ENCODE data around the gene IGF1R.
A peak's percentile ranks its signal among the peaks of the same experiment; 100 is the strongest.

IGF1R gene

DNA sequence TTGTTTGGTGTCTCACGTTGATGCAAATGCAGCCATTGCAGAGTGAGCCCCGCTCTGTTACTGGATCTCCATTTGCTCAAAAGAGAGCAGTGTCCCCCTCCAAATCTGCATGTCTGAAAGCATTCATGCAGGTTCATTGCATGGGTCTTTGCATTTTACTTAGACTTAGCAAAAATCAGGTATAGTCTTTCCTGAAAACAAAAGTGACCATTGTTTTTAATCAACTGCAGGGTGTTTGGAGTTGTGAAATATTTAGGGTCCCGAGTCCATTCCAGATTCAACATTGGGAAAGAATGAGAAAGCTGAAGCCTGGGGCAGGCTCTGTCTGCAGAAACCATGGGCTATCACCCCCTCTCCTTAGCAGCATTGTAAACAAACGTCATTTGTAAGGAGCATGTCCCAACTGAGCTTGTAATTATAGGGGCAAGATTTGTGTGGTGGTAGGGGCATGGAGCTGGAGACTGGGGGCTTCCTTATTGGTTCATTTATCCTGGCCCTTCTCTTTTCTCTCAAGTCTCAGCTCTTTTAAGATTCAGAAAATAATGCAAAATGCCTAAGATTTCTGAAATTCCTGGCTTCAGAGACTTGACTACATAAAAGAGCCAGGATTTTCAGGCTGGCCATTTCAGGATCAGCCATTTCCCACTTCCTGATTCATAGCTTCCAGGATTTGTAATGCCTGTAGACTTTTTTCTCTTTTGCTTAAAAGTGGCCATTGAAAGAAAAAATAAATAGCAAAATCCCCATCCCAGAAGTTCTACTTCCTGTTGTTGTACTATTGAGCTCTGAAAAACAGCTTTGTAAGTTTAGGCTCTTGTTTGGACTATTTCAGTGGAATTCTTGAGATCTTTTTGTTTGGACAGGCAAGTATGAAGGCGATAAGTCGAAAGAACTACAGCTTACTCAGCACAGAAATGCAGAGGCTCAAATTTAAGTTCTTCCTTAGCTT is 23.0 kb downstream of the IGF1R start:
- DNase-seq (ENCODE audit: low spot score), result peak; percentile 36

DNA sequence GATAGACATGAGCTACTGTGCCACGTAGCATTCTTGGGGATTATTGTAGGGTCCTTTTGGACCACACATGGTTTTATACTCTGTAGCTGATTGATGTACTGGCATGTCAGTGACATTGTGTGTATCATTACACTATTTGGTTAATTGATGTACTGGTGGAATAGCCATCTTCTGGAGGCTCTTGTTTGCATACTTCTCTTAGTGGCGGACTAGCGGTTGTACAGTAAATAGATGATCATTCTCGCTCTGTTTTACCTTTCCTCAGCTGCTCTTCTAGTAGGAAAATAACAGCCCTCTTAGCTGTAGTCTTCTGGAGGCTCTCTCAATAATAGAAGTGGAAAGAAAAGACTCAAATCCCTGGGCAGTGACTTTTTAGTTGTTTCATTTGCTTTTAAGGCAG is 24.8 kb downstream of the IGF1R start:
- no peak for DNase-seq (ENCODE audit: low spot score)

DNA sequence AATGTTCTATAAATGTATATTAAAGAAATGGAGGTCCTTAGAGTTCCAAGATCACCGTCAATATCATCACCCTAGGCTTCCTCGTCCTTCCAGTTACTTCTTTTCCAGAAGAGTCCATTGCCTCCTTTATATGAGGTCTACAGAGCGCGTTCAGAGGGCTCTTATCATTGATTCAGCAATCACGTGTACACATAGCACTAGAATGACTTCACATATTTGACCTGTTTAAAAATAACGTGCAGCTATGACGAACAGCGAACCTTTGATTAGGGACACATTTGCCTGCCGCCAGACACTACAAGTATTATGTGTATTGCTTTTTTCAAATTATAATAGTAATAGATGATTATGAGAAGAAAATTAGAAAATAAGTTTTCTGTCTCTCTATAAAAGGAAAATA is 26.0 kb downstream of the IGF1R start:
- no peak for DNase-seq (ENCODE audit: low spot score)

DNA sequence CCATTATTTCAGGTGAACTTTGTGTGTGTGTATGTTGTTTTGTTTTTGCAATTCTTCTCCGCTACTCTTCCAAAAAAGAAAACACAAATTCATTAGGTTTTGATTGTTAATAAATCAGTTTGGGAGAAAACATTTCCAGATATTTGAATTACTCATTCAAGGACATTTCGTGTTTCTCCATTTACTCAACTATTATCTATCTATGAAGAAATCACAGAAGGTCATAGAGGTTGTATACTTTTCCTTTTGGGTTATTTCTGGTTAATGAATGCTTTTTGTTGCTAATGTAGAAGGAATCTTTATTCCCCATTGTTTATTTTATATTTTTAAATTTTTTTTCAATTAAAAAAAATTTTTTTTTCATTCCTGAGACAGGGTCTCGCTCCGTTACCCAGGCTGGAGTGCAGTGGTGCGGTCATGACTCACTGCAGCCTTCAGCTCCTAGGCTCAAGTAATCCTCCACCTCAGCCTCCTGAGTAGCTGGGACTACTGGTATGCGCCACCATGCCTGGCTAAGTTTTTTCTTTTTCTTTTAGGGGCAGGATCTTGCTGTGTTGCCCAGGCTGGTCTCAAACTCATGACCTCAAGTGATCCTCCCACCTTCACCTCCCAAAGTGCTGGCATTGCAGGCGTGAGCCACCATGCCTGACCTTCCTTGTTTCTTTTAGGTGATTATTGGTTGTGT is 28.4 kb downstream of the IGF1R start:
- DNase-seq (ENCODE audit: low spot score), result no peak

DNA sequence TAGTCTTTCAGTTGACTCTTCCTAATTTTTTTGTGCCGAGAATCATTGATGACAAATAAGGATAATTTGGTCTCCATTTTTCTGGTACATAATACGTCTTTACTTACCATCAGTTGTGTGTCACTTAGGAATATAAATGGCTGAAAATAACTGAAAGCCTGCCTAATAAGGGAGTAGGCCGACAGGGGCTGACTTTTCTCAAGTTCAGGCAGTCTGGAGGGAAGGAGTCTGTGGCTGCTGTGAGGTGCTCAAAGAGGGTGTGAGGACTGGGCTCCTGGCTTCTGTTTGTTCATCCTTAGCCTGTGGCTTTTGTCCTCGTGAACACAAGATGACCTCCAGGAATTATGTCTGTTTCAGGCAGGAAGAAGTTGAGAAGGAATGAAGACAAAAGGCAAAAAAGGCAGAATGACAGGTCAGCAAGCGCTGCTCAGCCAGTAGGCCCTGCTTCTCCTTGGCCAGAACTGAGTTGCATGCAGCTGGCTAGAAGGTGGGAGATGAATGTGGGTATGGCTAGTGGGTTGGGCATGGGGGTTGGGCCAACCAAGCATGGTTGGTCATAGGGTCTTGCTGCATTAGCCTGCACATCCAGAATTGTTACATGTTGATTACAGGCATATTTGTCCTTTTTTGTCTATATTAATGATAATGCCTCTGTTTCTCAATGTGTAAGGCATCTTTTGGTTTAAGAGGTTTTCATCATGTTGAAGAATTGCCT is 29.2 kb downstream of the IGF1R start:
- DNase-seq (ENCODE audit: low spot score), result no peak

DNA sequence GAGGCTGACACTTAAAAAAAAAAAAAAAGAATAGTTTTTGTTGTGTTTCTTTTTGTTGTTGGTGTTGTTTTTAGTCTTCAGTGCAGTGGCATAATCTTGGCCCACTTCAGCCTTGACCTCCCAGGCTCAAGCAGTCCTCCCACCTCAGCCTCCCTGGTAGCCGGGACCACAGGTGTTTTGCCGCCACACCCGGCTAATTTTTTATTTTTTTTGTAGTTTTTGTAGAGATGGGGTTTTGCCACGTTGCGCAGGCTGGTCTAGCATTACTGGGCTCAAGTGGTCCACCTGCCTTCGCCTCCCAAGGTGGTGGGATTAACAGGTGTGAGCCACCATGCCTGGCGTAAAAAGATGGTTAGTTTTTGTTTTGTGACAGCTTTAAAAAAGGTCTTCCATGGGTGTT is 30.1 kb downstream of the IGF1R start:
- no peak for DNase-seq (ENCODE audit: low spot score)

DNA sequence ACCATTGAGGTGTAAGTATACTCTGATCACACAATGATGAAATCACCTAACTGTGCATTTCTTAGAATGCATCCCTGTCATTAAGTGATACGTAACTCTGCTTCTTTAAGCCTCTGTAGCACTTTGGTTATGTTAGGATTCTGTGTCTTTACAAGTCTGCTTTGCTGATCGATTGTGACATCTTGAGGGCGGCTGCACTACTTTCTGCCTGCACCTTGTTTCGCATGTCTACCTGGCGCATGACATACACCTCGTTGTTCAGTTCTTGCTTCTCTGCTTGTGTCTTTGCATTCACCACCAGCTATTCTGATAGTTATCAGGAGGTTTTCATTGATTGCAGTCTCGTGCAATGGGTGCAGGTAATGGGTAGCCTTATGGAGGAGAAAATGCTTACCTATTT is 32.7 kb downstream of the IGF1R start:
- no peak for DNase-seq (ENCODE audit: low spot score)

DNA sequence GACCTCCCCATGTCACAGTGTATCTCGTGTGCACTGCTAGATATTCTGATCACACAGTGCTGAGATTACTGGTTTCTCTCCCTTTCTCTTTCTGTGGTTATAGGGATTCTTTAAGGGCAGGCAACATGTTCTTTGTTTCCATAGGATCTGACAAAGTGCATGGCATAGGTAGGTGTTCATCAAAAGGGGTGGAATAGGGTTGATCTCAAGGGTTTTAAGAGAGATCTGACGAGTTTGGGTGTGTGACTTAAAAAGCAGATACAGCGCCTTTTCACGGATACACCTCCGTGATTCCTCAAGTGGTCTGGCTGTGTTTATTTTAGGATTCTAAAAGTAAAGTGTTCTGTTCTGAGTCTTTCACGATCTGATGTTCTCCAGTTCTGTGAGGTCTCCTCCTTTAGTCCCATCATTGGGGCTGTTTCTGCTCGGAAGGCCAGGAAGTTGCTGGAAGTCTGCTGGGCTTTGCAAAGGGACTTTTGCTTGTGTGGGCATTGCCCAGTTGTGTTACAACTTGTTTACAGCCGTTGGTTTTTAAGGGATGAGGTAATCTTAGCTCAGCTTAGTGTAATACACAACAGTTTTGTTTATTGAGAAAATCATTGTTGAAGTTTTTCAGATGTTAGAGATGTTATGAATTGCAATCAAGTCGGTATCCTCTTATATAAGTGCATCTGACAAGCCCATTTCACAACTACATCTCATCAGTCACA is 34.8 kb downstream of the IGF1R start:
- peak; percentile 20 for DNase-seq (ENCODE audit: low spot score)

DNA sequence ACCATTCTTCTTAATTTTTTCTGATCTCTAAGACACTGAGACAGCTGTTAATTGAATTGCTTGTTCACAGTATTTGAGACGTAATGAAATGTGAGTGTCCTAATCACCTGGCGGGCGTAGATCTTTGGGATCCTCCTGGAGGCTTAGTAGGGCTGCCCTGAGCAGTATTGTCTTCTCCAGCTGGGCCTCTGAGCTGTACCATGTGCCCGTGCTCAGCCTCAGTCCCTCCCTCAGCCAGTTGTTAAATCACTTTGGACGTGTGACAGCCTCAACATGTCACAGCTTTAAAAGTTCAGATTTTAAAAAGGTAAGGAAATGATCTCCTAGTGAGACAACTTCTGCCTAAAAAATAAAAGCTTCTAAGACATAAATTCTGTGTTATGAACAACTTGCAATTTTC is 35.5 kb downstream of the IGF1R start:
- no peak for DNase-seq (ENCODE audit: low spot score)

DNA sequence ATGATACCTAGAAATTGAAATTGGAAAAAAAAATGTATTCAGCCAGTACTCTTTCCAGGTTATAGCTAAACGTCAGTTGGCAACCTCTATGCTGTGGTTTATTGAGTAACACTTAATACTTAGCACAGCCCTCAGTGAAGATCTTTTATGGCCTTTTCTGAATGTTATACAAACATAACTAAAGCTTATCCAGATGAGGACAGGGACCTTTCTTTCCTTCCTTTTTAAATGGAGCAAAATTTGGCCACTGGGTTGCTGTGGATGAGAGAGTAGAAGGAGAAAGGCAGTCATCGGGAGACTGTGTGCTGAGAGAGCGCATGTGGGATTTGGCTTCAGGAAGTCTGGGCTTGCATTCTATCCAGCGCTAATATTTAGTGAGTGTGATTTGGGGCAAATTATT is 36.1 kb downstream of the IGF1R start:
- peak; percentile 36 for DNase-seq (ENCODE audit: low spot score)

DNA sequence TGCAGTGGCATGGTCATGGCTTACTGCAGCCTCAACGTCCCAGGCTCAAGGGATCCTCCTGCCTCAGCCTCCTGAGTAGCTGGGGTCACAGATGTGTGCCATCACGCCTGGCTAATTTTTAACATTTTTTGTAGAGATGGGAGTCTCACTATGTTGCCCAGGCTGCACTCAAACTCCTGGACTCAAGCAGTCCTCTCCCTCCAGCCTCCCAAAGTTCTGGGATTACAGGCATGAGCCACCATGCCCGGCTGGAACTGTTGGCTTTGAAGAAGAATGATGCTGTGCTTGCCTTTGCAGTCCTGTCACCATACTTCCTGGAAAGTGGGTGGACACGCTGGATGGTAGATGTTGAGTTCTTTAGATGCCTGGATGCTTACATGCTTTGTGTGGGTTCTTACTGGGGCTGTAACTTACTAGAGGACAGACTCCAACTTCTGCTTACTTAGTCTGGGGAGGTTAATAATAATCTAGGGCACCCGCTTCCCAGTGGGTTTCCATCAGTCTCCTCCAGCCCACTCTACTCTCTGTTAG is 36.7 kb downstream of the IGF1R start:
- no peak for DNase-seq (ENCODE audit: low spot score)

DNA sequence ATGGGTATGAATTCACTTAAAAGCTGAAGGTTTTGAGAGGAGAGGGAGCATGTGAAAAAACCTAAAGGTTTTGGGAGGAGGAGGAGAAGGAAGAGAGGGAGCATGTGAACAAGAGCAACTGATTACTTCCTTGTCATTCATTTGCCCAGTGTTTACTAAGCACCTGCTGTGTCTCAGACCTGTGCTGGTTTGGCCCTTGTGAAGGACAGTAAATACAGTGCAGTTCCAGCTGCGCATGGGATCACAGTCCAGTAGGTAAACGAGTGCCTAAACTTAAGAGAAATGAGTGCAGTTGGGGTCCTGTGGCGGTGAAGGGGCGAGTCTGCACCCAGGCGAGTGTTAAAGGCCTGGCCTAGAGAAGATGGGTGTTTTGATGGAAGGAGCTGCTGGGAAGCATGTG is 38.6 kb downstream of the IGF1R start:
- no peak for DNase-seq (ENCODE audit: low spot score)

DNA sequence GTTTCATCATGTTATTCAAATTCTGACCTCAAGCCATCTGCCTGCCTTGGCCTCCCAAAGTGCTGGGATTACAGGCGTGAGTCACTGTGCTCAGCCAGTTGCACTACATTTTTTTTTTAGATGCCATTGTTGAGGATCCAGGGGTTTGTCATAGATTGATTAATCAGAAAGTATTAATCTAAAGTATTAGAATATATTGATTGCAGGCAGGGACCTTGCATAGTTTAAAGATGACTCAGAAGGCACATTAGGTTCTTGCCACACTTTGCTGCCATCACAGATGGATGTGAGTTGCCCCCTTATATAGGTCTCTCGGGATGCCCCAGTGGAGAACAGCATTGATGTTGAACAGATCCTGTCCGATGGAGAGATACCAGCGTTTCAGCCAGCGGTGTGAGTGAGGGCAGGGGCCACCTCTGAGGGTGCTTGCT is 41.1 kb downstream of the IGF1R start:
- peak; percentile 39 for DNase-seq (ENCODE audit: low spot score)

DNA sequence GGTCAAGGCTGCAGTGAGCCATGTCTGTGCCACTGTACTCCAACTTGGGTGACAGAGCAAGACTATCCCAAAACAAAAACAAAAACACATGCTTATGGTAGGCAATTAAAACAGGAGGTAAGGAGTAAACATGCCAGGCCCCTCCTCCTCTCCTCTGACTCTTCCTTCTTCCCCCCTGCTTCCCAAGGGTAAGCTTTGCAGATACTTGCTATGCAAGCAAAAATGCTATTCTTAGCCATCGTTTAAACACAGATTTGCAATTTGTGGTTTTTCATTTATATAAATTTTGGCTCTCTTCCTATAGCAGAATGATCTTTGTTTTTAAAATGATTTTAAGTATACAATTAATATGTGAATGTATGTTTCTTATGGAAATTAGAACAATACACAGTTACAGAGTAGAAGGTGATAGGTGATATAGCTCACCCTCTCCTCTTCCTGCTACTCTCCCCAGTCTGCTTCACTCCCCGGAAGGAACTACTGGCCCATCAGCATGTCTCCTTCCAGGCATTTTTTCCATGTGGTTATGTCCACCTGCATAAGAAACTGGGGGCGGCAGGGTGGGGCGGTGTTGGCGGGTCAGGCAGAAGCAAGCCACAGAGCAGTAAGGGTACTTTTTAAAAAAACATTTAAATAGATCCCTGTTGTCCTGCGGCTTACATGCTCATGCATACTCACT is 42.1 kb downstream of the IGF1R start:
- no peak for DNase-seq (ENCODE audit: low spot score)

DNA sequence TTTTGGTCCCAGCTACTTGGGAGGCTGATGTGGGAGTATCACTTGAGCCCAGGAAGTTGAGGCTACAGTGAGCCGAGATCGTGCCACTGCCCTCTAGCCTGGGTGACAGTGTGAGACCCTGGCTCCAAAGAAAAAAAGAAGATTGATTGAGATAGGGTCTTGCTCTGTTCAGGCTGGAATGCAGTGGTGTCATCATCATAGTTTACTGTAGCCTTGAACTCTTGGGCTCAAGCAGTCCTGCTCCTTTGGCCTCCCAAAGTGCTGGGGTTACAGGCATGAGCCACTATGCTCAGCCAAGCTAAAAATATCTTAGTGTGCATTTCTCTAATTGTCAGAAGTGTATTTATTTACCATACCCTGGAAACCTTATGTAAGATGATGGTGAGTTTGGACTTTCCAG is 43.9 kb downstream of the IGF1R start:
- no peak for DNase-seq (ENCODE audit: low spot score)

DNA sequence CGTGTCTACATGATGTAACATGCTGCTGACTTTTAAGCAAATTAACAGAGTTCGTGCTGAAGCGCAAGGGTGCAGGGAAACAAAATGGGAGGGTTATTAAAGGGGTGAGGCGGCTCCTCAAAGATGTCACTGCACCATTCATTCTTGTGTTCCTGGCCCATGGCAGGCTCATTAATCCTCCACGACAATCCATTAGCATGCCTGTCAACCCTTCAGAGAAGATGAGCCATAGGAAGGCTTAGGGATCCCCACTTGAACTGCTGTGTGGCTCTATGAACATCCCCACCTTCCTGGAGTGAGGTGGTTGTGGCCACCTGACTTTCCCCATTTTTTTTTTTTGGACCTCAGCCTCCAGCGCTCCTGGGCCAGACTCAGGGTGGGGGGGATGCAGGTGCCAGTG is 45.8 kb downstream of the IGF1R start:
- DNase-seq (ENCODE audit: low spot score), result no peak

DNA sequence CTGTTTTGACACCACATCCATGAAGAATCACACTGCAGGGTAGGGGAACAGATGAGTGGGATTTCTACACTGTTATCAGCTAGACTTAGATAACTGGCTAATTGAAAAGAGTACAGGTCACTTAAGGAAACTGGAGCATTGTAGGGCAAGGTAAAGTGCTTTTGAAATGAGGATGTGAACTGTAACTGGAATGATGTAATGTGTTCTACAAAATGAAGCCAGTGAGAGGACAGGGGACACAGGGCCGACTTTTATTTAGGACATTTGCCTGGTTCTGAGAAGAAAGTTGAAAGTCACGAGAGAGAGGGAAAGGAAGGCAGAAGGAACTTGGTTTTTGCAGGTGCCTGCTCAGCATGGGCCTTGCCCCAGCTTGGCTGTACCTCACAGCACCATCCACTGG is 50.5 kb downstream of the IGF1R start:
- no peak for DNase-seq (ENCODE audit: low spot score)

DNA sequence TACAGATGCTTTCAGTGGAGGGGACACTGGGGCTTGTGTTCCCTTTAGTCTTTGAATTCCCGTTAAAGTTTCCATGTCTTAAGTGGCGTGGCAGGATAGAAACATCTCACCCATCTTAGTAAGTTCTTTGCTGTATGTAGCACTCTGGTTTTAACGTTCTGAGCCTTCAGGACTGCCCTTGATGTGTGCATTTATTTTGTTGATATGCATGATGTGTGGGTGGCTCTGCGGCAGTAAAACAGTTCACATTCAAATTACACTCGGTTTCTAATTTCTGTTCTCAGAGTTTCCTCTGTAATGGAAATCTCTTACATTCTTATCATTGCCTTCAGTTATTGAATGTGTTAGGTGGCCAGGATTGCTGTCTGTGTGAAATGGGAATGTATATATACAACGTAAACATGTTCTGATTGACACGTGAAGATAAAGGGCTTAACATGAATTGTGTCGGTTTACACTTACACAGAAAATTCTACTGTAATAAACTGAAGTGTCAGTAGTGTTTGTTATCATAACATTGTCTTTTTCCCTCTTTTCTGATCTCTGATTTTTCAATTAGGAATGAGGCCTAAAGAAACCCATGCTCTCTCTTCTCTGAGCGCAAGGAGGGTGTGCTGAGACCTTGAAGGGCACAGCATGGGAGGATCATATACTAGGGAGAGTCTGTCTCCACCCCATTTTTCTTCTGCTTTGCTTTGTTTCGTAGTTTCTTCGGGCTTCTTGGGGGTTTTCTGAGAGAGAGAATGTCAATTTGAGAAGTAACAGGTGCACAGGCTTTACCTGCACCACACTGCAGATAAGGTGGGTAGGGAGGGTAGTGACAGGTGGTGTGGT is 51.5 kb downstream of the IGF1R start:
- no peak for DNase-seq (ENCODE audit: low spot score)

DNA sequence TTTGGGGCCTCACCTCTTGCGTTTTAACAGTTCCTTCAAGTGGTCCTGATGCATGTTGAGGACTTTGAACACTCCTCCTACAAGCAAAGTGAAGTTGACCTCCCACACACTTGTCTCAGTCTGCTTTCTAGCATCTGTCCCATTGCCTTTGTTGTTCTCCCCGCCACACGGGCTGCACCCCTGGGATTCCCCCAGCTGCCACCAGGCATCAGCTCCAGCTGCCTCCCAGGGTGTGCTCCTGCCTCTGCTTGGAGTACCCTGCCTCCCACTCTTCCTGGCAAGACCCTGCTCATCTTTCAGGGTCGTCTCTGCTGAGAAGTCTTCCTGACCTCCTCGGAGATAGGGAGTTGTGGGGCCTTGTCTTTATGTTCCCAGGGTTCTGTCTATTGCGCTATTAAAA is 52.2 kb downstream of the IGF1R start:
- DNase-seq (ENCODE audit: low spot score), result no peak

DNA sequence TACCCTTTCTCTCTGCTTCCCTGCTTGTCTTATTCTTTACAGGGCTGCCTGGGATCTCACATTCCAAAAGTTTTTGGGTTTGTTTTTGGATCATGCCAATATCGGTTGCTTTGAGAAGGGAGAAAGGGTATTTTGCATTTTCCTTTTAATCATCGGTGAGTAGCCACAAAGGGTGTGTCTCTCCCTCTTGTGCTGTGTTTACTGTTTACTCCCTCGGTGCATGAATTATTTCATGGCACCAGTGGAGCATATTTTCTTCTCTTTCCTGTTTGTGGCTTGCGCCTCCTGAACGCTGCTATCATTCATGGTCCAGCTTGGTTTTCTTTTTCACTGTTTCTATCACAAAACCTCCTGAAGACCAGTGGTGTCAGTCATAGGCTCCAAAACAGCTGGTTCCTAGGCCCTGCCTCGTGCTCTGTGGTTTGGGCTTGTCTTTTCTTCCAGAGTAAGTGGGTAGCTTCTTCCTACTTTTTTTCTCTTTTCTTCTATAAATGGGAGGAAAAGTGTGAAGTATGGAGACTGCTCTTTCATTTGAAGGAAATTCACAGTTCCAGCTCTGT is 54.9 kb downstream of the IGF1R start:
- no peak for DNase-seq (ENCODE audit: low spot score)
